ENCODE measurements around the gene LAIR2. TPM values are rescaled to one million over a fixed set of nuclear protein-coding genes. Genes with fewer than 3 reads are reported as not detected.

The LAIR2 gene
- total RNA-seq, 2 experiments from 2014 or later, result 0.45 to 0.69 TPM

- CTCF ChIA-PET, result no interaction called here
Measured at GRCh38 chr19:54554006-54554405, 51.4 kb downstream of the LAIR2 start.

GRCh38 chr19:54554896-54555295 lies 52.3 kb downstream of the LAIR2 start:
- no peak for DNase-seq
- H3K36me3 Mint-ChIP-seq (ENCODE audit: low read depth), result no peaks in the 10 kb centered on the region
- peaks cover 32% of the 10 kb centered on the region for H3K27me3 Mint-ChIP-seq (ENCODE audit: low read depth)
- no peak overlapping the region for H3K27ac Mint-ChIP-seq
- CTCF ChIA-PET, result no interaction called here
- H3K9me3 Mint-ChIP-seq, result peaks cover 2% of the 10 kb centered on the region
- no peak overlapping the region for H3K4me3 Mint-ChIP-seq
- H3K4me1 Mint-ChIP-seq (ENCODE audit: low read depth), result peaks cover 6% of the 10 kb centered on the region
- intact Hi-C loops (cut with micrococcal nuclease), result no loop called here

More at GRCh38 chr19:54554006-54554405, 51.4 kb downstream of the LAIR2 start:
- intact Hi-C loops (cut with micrococcal nuclease), result no loop called here
- H3K36me3 Mint-ChIP-seq (ENCODE audit: low read depth), result no peaks in the 10 kb centered on the region
- H3K4me1 Mint-ChIP-seq (ENCODE audit: low read depth), result peaks cover 6% of the 10 kb centered on the region
- H3K27ac Mint-ChIP-seq, result no peak overlapping the region
- H3K9me3 Mint-ChIP-seq, result peaks cover 2% of the 10 kb centered on the region
- peaks cover 34% of the 10 kb centered on the region for H3K27me3 Mint-ChIP-seq (ENCODE audit: low read depth)
- no peak overlapping the region for H3K4me3 Mint-ChIP-seq
- no peak for DNase-seq

DNA sequence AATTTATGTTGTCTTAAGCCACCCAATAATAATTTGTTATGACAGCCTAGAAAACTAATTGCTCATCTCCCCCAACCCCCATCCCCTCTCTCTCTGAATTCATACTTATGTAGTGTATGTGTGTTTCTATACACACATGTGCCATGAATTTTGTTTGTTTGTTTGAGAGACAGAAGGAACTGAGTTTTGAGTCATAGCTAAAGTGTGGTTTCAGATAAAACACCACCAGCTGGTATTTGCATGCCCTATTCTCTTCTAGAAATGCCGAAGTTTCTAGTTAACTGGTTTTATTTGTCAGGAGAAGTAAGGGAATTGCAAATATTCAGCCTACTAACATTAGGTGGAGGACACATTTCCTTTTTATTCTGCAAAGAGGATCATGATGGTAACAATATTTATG lies 53.6 kb downstream of the LAIR2 start:
- Mint-ChIP-seq H3K9me3 (peaks cover 2% of the 10 kb centered on the region), H3K27ac (no peak overlapping the region), H3K27me3 (ENCODE audit: low read depth) (peaks cover 30% of the 10 kb centered on the region), H3K4me1 (ENCODE audit: low read depth) (peaks cover 5% of the 10 kb centered on the region), H3K4me3 (no peak overlapping the region), H3K36me3 (ENCODE audit: low read depth) (no peaks in the 10 kb centered on the region)
- no peak for DNase-seq
- CTCF ChIA-PET, result interaction anchor here (1.0 kb wide), 1 partner anchor 75 kb away, joined by 3 read pairs; no protein-coding TSS in a partner anchor
- intact Hi-C loops (cut with micrococcal nuclease), result no loop called here

DNA sequence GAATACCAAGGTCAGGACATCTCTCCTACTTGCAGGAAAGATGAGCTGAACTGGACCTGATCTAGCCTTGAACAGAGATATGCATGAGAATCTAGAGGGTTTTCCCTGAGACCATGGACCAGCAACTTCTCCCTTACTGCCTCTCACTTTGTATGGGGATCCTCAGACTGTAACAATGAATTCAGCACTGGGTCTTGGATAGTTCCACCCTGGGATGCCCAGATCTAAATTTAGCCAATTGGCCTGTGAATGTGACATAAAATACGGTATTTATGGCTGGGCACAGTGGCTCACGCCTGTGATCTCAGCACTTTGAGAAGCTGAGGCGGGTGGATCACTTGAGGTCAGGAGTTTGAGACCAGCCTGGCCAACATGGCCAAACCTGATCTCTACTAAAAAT lies 55.7 kb downstream of the LAIR2 start:
- Mint-ChIP-seq H3K27ac (no peak overlapping the region), H3K36me3 (ENCODE audit: low read depth) (no peaks in the 10 kb centered on the region), H3K4me3 (no peak overlapping the region), H3K9me3 (no peaks in the 10 kb centered on the region), H3K27me3 (ENCODE audit: low read depth) (peaks cover 27% of the 10 kb centered on the region), H3K4me1 (ENCODE audit: low read depth) (no peaks in the 10 kb centered on the region)
- no peak for DNase-seq
- CTCF ChIA-PET, result interaction anchor here (0.6 kb wide), 1 partner anchor 1605 kb away, joined by 4 read pairs; no protein-coding TSS in a partner anchor
- intact Hi-C loops (cut with micrococcal nuclease), result no loop called here

Other genes starting within 250 kb of the LAIR2 start
- not detected for gene LILRB5, start 245.6 kb upstream of the LAIR2 start, total RNA-seq
- not detected for gene LILRB2, start 221.7 kb upstream of the LAIR2 start, total RNA-seq
- gene LILRA5, start 189.7 kb upstream of the LAIR2 start, total RNA-seq, result not detected
- not detected for gene LILRA4, start 163.7 kb upstream of the LAIR2 start, total RNA-seq
- gene LAIR1, start 137.9 kb upstream of the LAIR2 start, total RNA-seq, result 1 to 10 TPM; 5.2 to 5.7 TPM
- gene TTYH1, start 87.4 kb upstream of the LAIR2 start, total RNA-seq, result not detected
- 100 to 1,000 TPM; 171 to 175 TPM for gene LENG8, start 53.6 kb upstream of the LAIR2 start, total RNA-seq
- 1 to 10 TPM; 5.7 to 7.1 TPM for gene LENG9, start 39.1 kb upstream of the LAIR2 start, total RNA-seq
- not detected for gene CDC42EP5, start 29.5 kb upstream of the LAIR2 start, total RNA-seq
- not detected for gene LILRA2, start 71.0 kb downstream of the LAIR2 start, total RNA-seq
- gene LILRA1, start 90.8 kb downstream of the LAIR2 start, total RNA-seq, result not detected
- gene LILRB1, start 127.7 kb downstream of the LAIR2 start, total RNA-seq, result under 1 TPM in 1 of 2 experiments, not detected in 1; 0.36 TPM
- not detected for gene LILRB4, start 160.2 kb downstream of the LAIR2 start, total RNA-seq
- gene KIR3DL3, start 221.6 kb downstream of the LAIR2 start, total RNA-seq, result not detected
- not detected for gene KIR2DL3, start 235.7 kb downstream of the LAIR2 start, total RNA-seq

Data from activated naive CD4-positive, alpha-beta T cell treated with anti-CD3 and anti-CD28 coated beads for 36 hours (primary cell).